Measurements from ENCODE around the gene NKX2-8.
"Not testable (repeated sequence)": the region's sequence is repeated elsewhere in the genome, so short reads cannot be mapped to it uniquely, and the experiment has no call there.

NKX2-8 gene

GRCh38 chr14:36579573-36580140, 2.8 kb downstream of the NKX2-8 start:
- no peak for DNase-seq

DNA sequence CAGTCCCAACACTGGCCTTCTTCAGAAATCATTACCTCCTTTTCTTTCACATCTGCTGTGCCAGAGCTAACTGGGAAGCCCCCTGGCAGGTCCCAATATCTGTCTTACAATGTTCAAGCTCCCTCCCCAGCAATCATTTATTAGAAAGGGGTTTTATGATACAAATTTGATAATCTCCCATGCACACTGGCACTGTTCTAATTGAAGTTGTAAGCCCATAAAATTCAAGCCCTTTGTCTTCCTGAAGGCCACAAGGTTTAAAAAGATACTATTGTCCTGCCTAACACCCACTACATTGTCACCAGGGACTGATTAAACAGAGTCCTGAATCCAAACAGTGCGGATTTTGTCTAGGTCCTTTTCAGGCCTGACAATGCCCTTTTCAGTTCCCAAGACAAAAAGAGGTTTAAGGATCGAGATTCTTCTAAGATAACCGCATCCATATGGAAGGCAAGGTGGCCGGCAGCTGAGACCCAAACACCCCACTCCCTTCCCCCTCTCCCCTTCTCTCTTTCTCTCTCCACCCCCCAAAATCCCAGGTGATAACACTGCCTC, 3.3 kb downstream of the NKX2-8 start:
- no peak for DNase-seq

DNA sequence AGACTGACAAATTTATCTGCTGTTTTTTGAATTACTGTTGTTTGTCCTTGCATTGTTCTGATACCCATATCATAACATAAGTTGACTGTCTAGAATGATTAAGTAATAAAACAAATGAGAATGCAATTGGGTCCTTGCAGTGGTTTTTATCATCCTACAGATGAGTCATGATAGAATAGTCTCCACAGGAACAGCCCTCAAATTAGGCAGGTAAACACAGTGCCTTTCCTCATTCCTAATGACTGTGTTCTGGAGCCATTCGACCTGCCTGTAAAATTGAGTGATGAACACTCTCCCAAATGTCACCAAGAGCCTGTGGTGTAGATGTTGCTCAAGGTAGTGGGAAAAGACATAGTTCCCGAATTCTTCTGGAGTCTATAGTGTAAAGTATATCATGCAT, 12.3 kb downstream of the NKX2-8 start:
- DNase-seq, result no peak

- DNase-seq, result no peak
Observed at GRCh38 chr14:36556811-36557433, 25.5 kb downstream of the NKX2-8 start.

- no peak for DNase-seq
Observed at GRCh38 chr14:36555998-36556743, 26.2 kb downstream of the NKX2-8 start.

- no peak for DNase-seq
Observed at GRCh38 chr14:36553656-36554260, 28.7 kb downstream of the NKX2-8 start.

- no peak for DNase-seq
Observed at GRCh38 chr14:36550899-36551298, 31.5 kb downstream of the NKX2-8 start.

DNA sequence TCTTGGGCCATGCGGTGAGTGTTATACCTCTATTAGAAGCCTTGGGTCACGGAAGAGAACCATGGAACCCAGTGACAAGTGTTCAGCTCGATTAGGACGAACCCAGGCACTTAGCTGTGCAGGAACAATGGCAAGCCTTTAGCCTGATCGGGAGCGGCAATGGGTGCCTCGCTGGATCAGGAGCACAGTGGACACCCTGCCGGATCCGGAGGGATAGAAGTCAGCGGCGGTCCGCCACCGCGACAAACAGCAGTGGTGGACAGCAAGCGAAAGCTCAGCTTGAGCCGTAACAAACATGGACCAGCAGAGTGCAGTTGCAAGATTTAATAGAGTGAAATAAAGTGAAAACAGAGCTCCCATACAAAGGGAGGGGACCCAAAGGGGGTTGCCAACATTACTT, 38.1 kb downstream of the NKX2-8 start:
- DNase-seq, result not testable (repeated sequence)

- no peak for DNase-seq
Observed at GRCh38 chr14:36538051-36538450, 44.4 kb downstream of the NKX2-8 start.

Measured in activated CD4-positive, alpha-beta T cell treated with anti-CD3 and anti-CD28 coated beads for 4 hours (primary cell).